Measurements from ENCODE around the gene ZFYVE21. TPM values are rescaled to one million over a fixed set of nuclear protein-coding genes. Genes with fewer than 3 reads are reported as not detected.
"Not testable (repeated sequence)": the region's sequence is repeated elsewhere in the genome, so short reads cannot be mapped to it uniquely, and the experiment has no call there.

The ZFYVE21 gene
- total RNA-seq, 1 donor from 2014 or later, result 50.5 TPM

GRCh38 chr14:103688441-103688840 lies 27.2 kb upstream of the ZFYVE21 start:
- Histone ChIP-seq H3K27me3 (ENCODE audit: low read depth) (no peaks in the 10 kb centered on the region), H3K4me1 (peaks cover 63% of the 10 kb centered on the region), H3K9me3 (replicated peaks) (no peaks in the 10 kb centered on the region), H3K36me3 (peaks cover 65% of the 10 kb centered on the region), H3K4me3 (no peak overlapping the region), H3K27ac (replicated peaks) (peak overlapping the region; percentile 33)
- no peak for DNase-seq
- intact Hi-C loops (cut with micrococcal nuclease), result no loop called here
- TF ChIP-seq, protein P1, sequence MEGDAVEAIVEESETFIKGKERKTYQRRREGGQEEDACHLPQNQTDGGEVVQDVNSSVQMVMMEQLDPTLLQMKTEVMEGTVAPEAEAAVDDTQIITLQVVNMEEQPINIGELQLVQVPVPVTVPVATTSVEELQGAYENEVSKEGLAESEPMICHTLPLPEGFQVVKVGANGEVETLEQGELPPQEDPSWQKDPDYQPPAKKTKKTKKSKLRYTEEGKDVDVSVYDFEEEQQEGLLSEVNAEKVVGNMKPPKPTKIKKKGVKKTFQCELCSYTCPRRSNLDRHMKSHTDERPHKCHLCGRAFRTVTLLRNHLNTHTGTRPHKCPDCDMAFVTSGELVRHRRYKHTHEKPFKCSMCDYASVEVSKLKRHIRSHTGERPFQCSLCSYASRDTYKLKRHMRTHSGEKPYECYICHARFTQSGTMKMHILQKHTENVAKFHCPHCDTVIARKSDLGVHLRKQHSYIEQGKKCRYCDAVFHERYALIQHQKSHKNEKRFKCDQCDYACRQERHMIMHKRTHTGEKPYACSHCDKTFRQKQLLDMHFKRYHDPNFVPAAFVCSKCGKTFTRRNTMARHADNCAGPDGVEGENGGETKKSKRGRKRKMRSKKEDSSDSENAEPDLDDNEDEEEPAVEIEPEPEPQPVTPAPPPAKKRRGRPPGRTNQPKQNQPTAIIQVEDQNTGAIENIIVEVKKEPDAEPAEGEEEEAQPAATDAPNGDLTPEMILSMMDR (IDR thresholded peaks at IDR 0.05; ENCODE audit: borderline replicate concordance), result no peak

GRCh38 chr14:103688906-103689902 lies 26.4 kb upstream of the ZFYVE21 start:
- Histone ChIP-seq H3K27me3 (ENCODE audit: low read depth) (no peaks in the 10 kb centered on the region), H3K36me3 (peaks cover 65% of the 10 kb centered on the region), H3K4me3 (no peak overlapping the region), H3K9me3 (replicated peaks) (no peaks in the 10 kb centered on the region), H3K27ac (replicated peaks) (peak overlapping the region; percentile 13), H3K4me1 (peaks cover 56% of the 10 kb centered on the region)
- peak; percentile 67 for DNase-seq
- intact Hi-C loops (cut with micrococcal nuclease), result no loop called here
- TF ChIP-seq, protein P1 (IDR thresholded peaks at IDR 0.05; ENCODE audit: borderline replicate concordance), result no peak

DNA sequence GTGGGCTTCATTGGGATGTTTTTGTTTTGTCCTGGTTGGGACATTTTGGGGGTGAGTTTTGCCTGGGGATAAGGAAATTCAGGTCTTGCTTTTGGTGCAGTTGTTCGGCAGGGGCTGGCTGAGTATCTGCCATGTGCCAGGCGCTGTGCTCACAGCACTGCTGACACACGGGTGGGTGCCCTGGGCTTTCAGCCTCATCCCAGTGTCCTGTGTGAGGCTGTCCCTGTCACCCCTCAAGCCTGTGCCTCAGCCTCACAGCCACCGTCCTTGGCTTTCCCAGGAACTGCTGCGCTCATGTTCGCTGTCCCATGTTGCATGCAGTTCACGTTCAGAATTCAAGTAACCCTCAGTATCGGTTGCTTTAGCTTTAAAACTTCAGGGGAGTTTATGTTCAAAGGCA lies 25.3 kb upstream of the ZFYVE21 start:
- no peak for DNase-seq
- no peak overlapping the region for H3K4me3 ChIP-seq
- H3K27ac ChIP-seq (replicated peaks), result no peak overlapping the region
- peaks cover 65% of the 10 kb centered on the region for H3K36me3 ChIP-seq
- peaks cover 46% of the 10 kb centered on the region for H3K4me1 ChIP-seq
- no peaks in the 10 kb centered on the region for H3K9me3 ChIP-seq (replicated peaks)
- TF ChIP-seq, protein P1 (IDR thresholded peaks at IDR 0.05; ENCODE audit: borderline replicate concordance), result no peak
- intact Hi-C loops (cut with micrococcal nuclease), result no loop called here
- no peaks in the 10 kb centered on the region for H3K27me3 ChIP-seq (ENCODE audit: low read depth)

GRCh38 chr14:103691655-103692054 lies 24.0 kb upstream of the ZFYVE21 start:
- H3K9me3 ChIP-seq (replicated peaks); DNase-seq; H3K4me3 ChIP-seq; intact Hi-C loops (cut with micrococcal nuclease); H3K27me3 ChIP-seq (ENCODE audit: low read depth); H3K27ac ChIP-seq (replicated peaks): not testable (repeated sequence)
- peaks cover 47% of the 10 kb centered on the region for H3K4me1 ChIP-seq
- peaks cover 53% of the 10 kb centered on the region for H3K36me3 ChIP-seq

GRCh38 chr14:103692159-103692558 lies 23.5 kb upstream of the ZFYVE21 start:
- Histone ChIP-seq H3K27me3 (ENCODE audit: low read depth) (no peaks in the 10 kb centered on the region), H3K36me3 (peaks cover 48% of the 10 kb centered on the region), H3K9me3 (replicated peaks) (no peaks in the 10 kb centered on the region), H3K4me3 (no peak overlapping the region), H3K27ac (replicated peaks) (no peak overlapping the region), H3K4me1 (peaks cover 47% of the 10 kb centered on the region)
- TF ChIP-seq, protein P1 (IDR thresholded peaks at IDR 0.05; ENCODE audit: borderline replicate concordance), result no peak
- DNase-seq, result no peak
- intact Hi-C loops (cut with micrococcal nuclease), result no loop called here

- DNase-seq, result no peak
- TF ChIP-seq, protein P1 (IDR thresholded peaks at IDR 0.05; ENCODE audit: borderline replicate concordance), result no peak
- Histone ChIP-seq H3K4me3 (no peak overlapping the region), H3K27ac (replicated peaks) (no peak overlapping the region), H3K9me3 (replicated peaks) (no peaks in the 10 kb centered on the region), H3K4me1 (peaks cover 49% of the 10 kb centered on the region), H3K27me3 (ENCODE audit: low read depth) (no peaks in the 10 kb centered on the region), H3K36me3 (peaks cover 53% of the 10 kb centered on the region)
- intact Hi-C loops (cut with micrococcal nuclease), result no loop called here
Measured at GRCh38 chr14:103692871-103693270, 22.7 kb upstream of the ZFYVE21 start.
